ENCODE results near the gene HSH2D.

- no peak for TF ChIP-seq CTCF (conservative IDR thresholded peaks at IDR 0.05)
- TF ChIP-seq EZH2 (IDR thresholded peaks at IDR 0.05; ENCODE audit: low read depth): no peak
Observed at GRCh38 chr19:16184665-16185122, 41.2 kb downstream of the HSH2D start.

Data from PC-9 (cell line).